CD4-positive, alpha-beta T cell (primary cell): ENCODE data around the gene POLA2. TPM values are rescaled to one million over a fixed set of nuclear protein-coding genes. Genes with fewer than 3 reads are reported as not detected.
A peak's percentile ranks its signal among the peaks of the same experiment; 100 is the strongest.

Experiments
- ATAC-seq: fragments of 200-7000 bp; cut with Tn5 transposase; one replicate; pipeline ENCODE4 v1.10.0; 2022; ENCODE audit warnings: mild to moderate bottlenecking; ENCODE audit not compliant: poor library complexity
- CTCF ChIA-PET: fragments of 350-600 bp; sonication (Branson Sonifier 250); formaldehyde crosslinking; loops from one replicate; lab custom pipeline; 2021; ENCODE audit warnings: antibody characterized with exemption, inconsistent platforms; lab: Charles Lee
- POLR2A ChIA-PET: fragments of 350-600 bp; sonication (Branson Sonifier 250); formaldehyde crosslinking; loops from one replicate; lab custom pipeline; 2021; ENCODE audit warnings: antibody characterized with exemption, inconsistent platforms; lab: Charles Lee
- DNase-seq, 14 experiments: peaks; one replicate each; pipeline ENCODE4 v3.0.0-alpha.2; 2013 to 2020; ENCODE audit warnings: mixed read lengths in 2 of 14
- H3K27ac ChIP-seq, 2 donors: one replicate each; pipeline versions ENCODE4 v1.5.1 to v1.7.0; 2013; ENCODE audit warnings: low read length in 2 of 2, low read depth in 1 of 2, mild to moderate bottlenecking in 1 of 2
- H3K27me3 ChIP-seq, 2 experiments: 1 replicate in 1 of 2; 2 replicates in 1 of 2; pipeline versions ENCODE4 v1.6.1 to v1.7.0; 2013; ENCODE audit warnings: low read length in 2 of 2, control low read depth in 1 of 2, mild to moderate bottlenecking in 1 of 2, moderate library complexity in 1 of 2; ENCODE audit not compliant: insufficient read depth in 2 of 2, control insufficient read depth in 1 of 2
- H3K36me3 ChIP-seq: one replicate; pipeline ENCODE4 v1.6.1; 2013; ENCODE audit warnings: low read length, control low read depth; ENCODE audit not compliant: insufficient read depth
- H3K4me1 ChIP-seq: one replicate; pipeline ENCODE4 v1.6.1; 2013; ENCODE audit warnings: low read length, control low read depth; ENCODE audit not compliant: insufficient read depth
- H3K4me3 ChIP-seq: one replicate; pipeline ENCODE4 v1.5.1; 2013; ENCODE audit warnings: mild to moderate bottlenecking, low read length, moderate library complexity
- H3K9me3 ChIP-seq, 2 experiments: 1 replicate in 1 of 2; 2 replicates in 1 of 2; pipeline versions ENCODE4 v1.6.1 to v1.7.0; 2013; ENCODE audit warnings: low read length in 2 of 2, mild to moderate bottlenecking in 2 of 2, control low read depth in 1 of 2, moderate library complexity in 1 of 2; ENCODE audit not compliant: control insufficient read depth in 1 of 2, insufficient read depth in 1 of 2
- H3K27ac Mint-ChIP-seq: one replicate; pipeline ENCODE4 v1.8.0; 2020; ENCODE audit warnings: mixed read lengths
- H3K27me3 Mint-ChIP-seq: one replicate; pipeline ENCODE4 v1.8.0; 2021; ENCODE audit warnings: mixed read lengths
- H3K36me3 Mint-ChIP-seq: one replicate; pipeline ENCODE4 v1.8.0; 2021; ENCODE audit warnings: low read depth, mixed read lengths
- H3K4me1 Mint-ChIP-seq: one replicate; pipeline ENCODE4 v1.8.0; 2021; ENCODE audit warnings: low read depth, mixed read lengths
- H3K4me3 Mint-ChIP-seq: one replicate; pipeline ENCODE4 v1.8.0; 2020; ENCODE audit warnings: mild to moderate bottlenecking, mixed read lengths
- H3K9me3 Mint-ChIP-seq: one replicate; pipeline ENCODE4 v1.8.0; 2020; ENCODE audit warnings: mixed read lengths
- intact Hi-C, 2 experiments: fragments of 100-400 bp; cut with DNase I in 1 of 2; cut with micrococcal nuclease in 1 of 2; formaldehyde crosslinking; loops; one replicate each; pipeline versions ENCODE4 v1.15.1 to v1.9.0; 2023 to 2025; cut with DNase I, micrococcal nuclease
- total RNA-seq, 174 experiments: library from RNA in 2 of 174; stranded (reverse) in 2 of 174; gene quantifications; one replicate each; pipeline ENCODE4 v1.2.3 and lab custom pipeline; 2021 to 2026
- TF ChIP-seq, protein P1 (sequence below): fragments of 200-600 bp; IDR thresholded peaks from one replicate; pipeline ENCODE4 v1.8.0; 2022; ENCODE audit warnings: antibody characterized with exemption, mild to moderate bottlenecking

The POLA2 gene
- total RNA-seq, 2 experiments from 2014 or later = 9.6 to 10.6 TPM

DNA sequence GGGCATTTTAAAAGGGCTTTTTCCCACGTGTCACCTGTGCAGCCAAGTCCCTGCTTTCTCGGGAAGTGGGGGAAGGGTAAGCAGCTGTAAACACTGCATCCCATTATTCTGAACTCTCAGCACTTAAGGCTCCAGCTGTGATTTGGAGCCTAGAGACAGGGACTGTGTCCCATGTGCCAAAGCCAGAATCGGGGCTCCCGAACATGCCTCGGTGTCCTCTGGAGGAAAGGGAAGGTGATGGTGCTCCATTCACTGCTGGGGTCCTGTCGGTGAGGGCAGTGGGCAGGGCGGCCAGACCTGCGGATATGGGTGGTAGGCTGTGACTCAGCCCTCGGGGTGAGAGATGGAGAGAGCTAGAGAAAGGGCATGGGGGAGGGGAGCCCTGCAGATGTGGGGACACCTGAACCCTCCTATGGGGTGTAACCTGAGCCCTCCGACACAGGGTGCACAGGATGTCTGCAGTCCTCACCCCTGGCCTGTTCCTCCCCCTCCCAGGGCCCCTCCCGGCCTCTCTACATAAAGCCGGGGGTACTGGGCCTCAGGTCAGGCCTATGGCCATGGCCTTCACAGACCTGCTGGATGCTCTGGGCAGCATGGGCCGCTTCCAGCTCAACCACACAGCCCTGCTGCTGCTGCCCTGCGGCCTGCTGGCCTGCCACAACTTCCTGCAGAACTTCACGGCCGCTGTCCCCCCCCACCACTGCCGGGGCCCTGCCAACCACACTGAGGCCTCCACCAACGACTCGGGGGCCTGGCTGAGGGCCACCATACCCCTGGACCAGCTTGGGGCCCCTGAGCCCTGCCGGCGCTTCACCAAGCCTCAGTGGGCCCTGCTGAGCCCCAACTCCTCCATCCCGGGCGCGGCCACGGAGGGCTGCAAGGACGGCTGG, 48.2 kb upstream of the POLA2 start:
- H3K4me3 ChIP-seq = peak overlapping the region; percentile 5
- peaks cover 18% of the 10 kb centered on the region for H3K4me1 ChIP-seq
- H3K27ac Mint-ChIP-seq = no peak overlapping the region
- TF ChIP-seq, protein P1, sequence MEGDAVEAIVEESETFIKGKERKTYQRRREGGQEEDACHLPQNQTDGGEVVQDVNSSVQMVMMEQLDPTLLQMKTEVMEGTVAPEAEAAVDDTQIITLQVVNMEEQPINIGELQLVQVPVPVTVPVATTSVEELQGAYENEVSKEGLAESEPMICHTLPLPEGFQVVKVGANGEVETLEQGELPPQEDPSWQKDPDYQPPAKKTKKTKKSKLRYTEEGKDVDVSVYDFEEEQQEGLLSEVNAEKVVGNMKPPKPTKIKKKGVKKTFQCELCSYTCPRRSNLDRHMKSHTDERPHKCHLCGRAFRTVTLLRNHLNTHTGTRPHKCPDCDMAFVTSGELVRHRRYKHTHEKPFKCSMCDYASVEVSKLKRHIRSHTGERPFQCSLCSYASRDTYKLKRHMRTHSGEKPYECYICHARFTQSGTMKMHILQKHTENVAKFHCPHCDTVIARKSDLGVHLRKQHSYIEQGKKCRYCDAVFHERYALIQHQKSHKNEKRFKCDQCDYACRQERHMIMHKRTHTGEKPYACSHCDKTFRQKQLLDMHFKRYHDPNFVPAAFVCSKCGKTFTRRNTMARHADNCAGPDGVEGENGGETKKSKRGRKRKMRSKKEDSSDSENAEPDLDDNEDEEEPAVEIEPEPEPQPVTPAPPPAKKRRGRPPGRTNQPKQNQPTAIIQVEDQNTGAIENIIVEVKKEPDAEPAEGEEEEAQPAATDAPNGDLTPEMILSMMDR = no peak
- no peaks in the 10 kb centered on the region for H3K9me3 Mint-ChIP-seq
- intact Hi-C loops = no loop called here
- peaks cover 12% of the 10 kb centered on the region for H3K4me1 Mint-ChIP-seq
- no peaks in the 10 kb centered on the region for H3K27me3 ChIP-seq
- CTCF ChIA-PET = interaction anchor here (0.6 kb wide), 1 partner anchor 487 kb away, joined by 3 read pairs; no protein-coding TSS in a partner anchor
- no peaks in the 10 kb centered on the region for H3K27me3 Mint-ChIP-seq
- peaks cover 34% of the 10 kb centered on the region for H3K36me3 Mint-ChIP-seq
- H3K27ac ChIP-seq = no peak overlapping the region
- POLR2A ChIA-PET = no interaction called here
- ATAC-seq (no peak), DNase-seq (peak in 5 of 14 experiments; percentile 21 to 43 (median 24))
- H3K36me3 ChIP-seq = peaks cover 32% of the 10 kb centered on the region
- no peak overlapping the region for H3K4me3 Mint-ChIP-seq
- H3K9me3 ChIP-seq = no peaks in the 10 kb centered on the region

DNA sequence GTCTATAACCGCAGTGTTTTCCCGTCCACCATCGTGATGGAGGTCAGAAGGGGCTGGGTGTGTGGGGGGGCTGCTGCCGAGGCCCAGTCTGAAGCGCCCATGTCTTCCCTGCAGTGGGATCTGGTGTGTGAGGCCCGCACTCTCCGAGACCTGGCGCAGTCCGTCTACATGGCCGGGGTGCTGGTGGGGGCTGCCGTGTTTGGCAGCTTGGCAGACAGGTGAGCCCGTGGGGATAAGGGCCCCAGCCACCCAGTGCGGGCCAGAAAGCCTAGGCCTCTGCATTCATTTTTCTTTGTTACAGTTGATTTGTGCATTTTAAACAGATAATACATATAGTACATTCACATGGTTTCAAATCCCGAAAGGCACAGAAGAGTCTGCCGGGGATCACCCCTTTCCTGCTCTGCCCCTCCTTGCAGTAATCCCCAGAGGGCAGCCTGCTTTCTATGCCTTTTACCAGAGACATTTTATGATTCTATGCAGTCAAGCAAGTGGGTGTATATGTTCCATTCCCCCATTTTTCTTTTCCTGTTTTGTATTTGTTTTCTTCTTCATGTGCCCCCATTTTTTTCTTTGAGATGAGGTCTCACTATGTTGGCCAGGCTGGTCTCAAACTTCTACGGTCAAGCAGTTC, 47.4 kb upstream of the POLA2 start:
- H3K27me3 Mint-ChIP-seq = no peaks in the 10 kb centered on the region
- no peak overlapping the region for H3K27ac Mint-ChIP-seq
- no peaks in the 10 kb centered on the region for H3K27me3 ChIP-seq
- no peak for ATAC-seq
- no peaks in the 10 kb centered on the region for H3K9me3 ChIP-seq
- H3K4me3 Mint-ChIP-seq = no peak overlapping the region
- H3K9me3 Mint-ChIP-seq = no peaks in the 10 kb centered on the region
- CTCF ChIA-PET = interaction anchor here (1.1 kb wide), 1 partner anchor 11 kb away, joined by 4 read pairs; no protein-coding TSS in a partner anchor
- intact Hi-C loops = no loop called here
- DNase-seq = peak in 1 of 14 experiments; percentile 34
- peaks cover 19% of the 10 kb centered on the region for H3K4me1 ChIP-seq
- peaks cover 27% of the 10 kb centered on the region for H3K36me3 Mint-ChIP-seq
- TF ChIP-seq, protein P1 = no peak
- peak overlapping the region; percentile 5 for H3K4me3 ChIP-seq
- no peak overlapping the region for H3K27ac ChIP-seq
- peaks cover 25% of the 10 kb centered on the region for H3K36me3 ChIP-seq
- peaks cover 15% of the 10 kb centered on the region for H3K4me1 Mint-ChIP-seq
- POLR2A ChIA-PET = no interaction called here

DNA sequence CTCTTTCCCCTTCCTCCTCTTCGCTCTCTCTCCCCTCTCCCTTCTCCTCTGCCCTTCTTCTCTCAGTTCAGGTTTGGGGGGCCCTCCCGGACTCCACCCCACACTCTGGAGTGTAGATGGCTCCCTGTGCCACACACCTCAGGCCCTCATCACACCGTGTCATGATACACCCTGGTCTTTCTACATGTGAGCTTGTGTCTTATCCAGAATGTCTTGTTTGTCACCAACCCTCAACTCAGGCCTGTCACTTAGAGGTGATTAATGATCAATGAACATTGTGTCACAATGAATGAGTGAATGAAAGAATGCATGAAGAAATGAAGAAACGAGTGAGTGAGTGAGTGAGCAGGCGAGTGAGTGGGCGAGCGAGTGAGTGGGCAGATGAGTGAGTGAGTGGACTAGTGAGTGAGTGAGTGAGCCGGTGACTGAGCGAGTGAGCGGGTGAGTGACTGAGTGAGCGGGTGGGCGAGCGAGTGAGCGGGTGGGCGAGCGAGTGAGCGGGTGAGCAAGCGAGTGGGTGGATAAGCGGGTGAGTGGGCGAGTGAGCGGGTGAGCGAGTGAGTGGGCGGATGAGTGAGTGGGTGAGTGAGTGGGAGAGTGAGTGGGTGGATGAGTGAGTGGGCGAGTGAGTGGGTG, 46.2 kb upstream of the POLA2 start:
- no peak overlapping the region for H3K27ac ChIP-seq
- TF ChIP-seq, protein P1 = no peak
- Mint-ChIP-seq H3K4me3 (no peak overlapping the region), H3K27ac (no peak overlapping the region), H3K4me1 (peaks cover 20% of the 10 kb centered on the region), H3K27me3 (no peaks in the 10 kb centered on the region), H3K36me3 (peaks cover 16% of the 10 kb centered on the region), H3K9me3 (no peaks in the 10 kb centered on the region)
- H3K27me3 ChIP-seq = no peaks in the 10 kb centered on the region
- CTCF ChIA-PET = interaction anchor here (1.1 kb wide), 1 partner anchor 10 kb away, joined by 4 read pairs; no protein-coding TSS in a partner anchor
- peak in 2 of 14 experiments; percentile 28 to 40 for DNase-seq
- peaks cover 25% of the 10 kb centered on the region for H3K4me1 ChIP-seq
- H3K4me3 ChIP-seq = no peak overlapping the region
- no peaks in the 10 kb centered on the region for H3K9me3 ChIP-seq
- POLR2A ChIA-PET = no interaction called here
- ATAC-seq = no peak
- peaks cover 13% of the 10 kb centered on the region for H3K36me3 ChIP-seq
- intact Hi-C loops = no loop called here
